ENCODE measurements around the gene RAB28. TPM values are rescaled to one million over a fixed set of nuclear protein-coding genes. Genes with fewer than 3 reads are reported as not detected.

The RAB28 gene
- total RNA-seq, 5 donors from 2014 or later (not counting 1 experiment from before 2014, with no cell fraction given) = 8.7 to 15.1 (median 13.4) TPM

- ChIA-PET POLR2A (no interaction called here), CTCF (interaction anchor here (0.6 to 0.7 kb wide), 3 partner anchors 9 to 44 kb away, joined by 3 to 4 read pairs (median 4); no protein-coding TSS in a partner anchor)
- DNase-seq (no peak), ATAC-seq (replicated peaks in 1 of 4) (no peak)
- no peaks in the 10 kb centered on the region for H3K36me3 Mint-ChIP-seq
- no peaks in the 10 kb centered on the region for H3K4me1 Mint-ChIP-seq
- no peak overlapping the region for H3K4me3 Mint-ChIP-seq
- Histone ChIP-seq H3K9me3 (no peaks in the 10 kb centered on the region), H3K4me3 (ENCODE audit: control insufficient read depth in 1 of 2, extremely low read depth in 1 of 2, low read length in 1 of 2) (no peak overlapping the region), H3K27me3 (replicated peaks in 1 of 2; ENCODE audit: control insufficient read depth in 2 of 2, extremely low read depth in 1 of 2, insufficient read depth in 2 of 2, low read length in 1 of 2) (peaks cover 0 to 17% of the 10 kb centered on the region in 2 experiments), H3K36me3 (ENCODE audit: control insufficient read depth in 2 of 2, extremely low read depth in 1 of 2, insufficient read depth in 1 of 2, low read length in 1 of 2) (no peaks in the 10 kb centered on the region), H3K27ac (ENCODE audit: low read length) (no peak overlapping the region), H3K4me1 (ENCODE audit: control insufficient read depth in 1 of 2, extremely low read depth in 1 of 2, insufficient read depth in 2 of 2, low read length in 2 of 2) (no peaks in the 10 kb centered on the region)
- WGBS (ENCODE audit: insufficient coverage) = 80% methylated on average over 1 of the region's 5 CpGs
- H3K27me3 Mint-ChIP-seq = peaks cover 32 to 47% of the 10 kb centered on the region in 2 donors
- no peaks in the 10 kb centered on the region for H3K9me3 Mint-ChIP-seq
- no peak overlapping the region for H3K27ac Mint-ChIP-seq
These were observed 31.1 kb upstream of the RAB28 start for GRCh38 chr4:13515268-13515667.

DNA sequence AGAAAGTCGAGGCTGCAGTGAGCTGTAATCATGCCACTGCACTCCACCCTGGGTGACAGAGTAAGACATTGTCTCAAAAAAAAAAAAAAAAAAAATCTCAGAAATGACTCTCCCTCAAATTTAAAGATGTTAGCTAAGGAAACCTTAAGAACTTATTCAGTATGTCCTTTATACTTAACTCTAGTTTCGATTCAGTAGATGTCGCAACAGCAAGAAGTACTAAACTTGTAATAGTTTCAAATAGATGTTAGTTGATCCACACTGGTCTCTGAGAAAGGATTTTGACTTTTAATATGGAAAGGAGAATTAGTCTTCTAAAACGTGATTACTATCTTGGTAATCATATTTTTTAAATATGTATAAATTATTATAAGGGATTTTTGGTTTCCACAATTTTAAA lies 30.6 kb upstream of the RAB28 start:
- Mint-ChIP-seq H3K4me3 (no peak overlapping the region), H3K9me3 (no peaks in the 10 kb centered on the region), H3K27ac (no peak overlapping the region), H3K36me3 (no peaks in the 10 kb centered on the region), H3K4me1 (no peaks in the 10 kb centered on the region), H3K27me3 (peaks cover 30 to 51% of the 10 kb centered on the region in 2 donors)
- H3K27me3 ChIP-seq (replicated peaks in 1 of 2; ENCODE audit: control insufficient read depth in 2 of 2, extremely low read depth in 1 of 2, insufficient read depth in 2 of 2, low read length in 1 of 2) = peaks cover 0 to 17% of the 10 kb centered on the region in 2 experiments
- no peak overlapping the region for H3K4me3 ChIP-seq (ENCODE audit: control insufficient read depth in 1 of 2, extremely low read depth in 1 of 2, low read length in 1 of 2)
- DNase-seq (no peak), ATAC-seq (replicated peaks in 1 of 4) (no peak)
- ChIA-PET CTCF (interaction anchor here (0.6 to 0.7 kb wide), 4 partner anchors 9 to 243 kb away, joined by 3 to 4 read pairs (median 4); no protein-coding TSS in a partner anchor), POLR2A (interaction anchor here in 1 of 2 donors (0.7 kb wide), 2 partner anchors 13 to 69 kb away, joined by 6 to 9 read pairs; no protein-coding TSS in a partner anchor)
- H3K4me1 ChIP-seq (ENCODE audit: control insufficient read depth in 1 of 2, extremely low read depth in 1 of 2, insufficient read depth in 2 of 2, low read length in 2 of 2) = no peaks in the 10 kb centered on the region
- H3K9me3 ChIP-seq = no peaks in the 10 kb centered on the region
- no CpG with 5 or more reads among the region's 4 CpGs for WGBS (ENCODE audit: insufficient coverage)
- H3K36me3 ChIP-seq (ENCODE audit: control insufficient read depth in 2 of 2, extremely low read depth in 1 of 2, insufficient read depth in 1 of 2, low read length in 1 of 2) = no peaks in the 10 kb centered on the region
- no peak overlapping the region for H3K27ac ChIP-seq (ENCODE audit: low read length)

GRCh38 chr4:13511101-13511500 lies 27.0 kb upstream of the RAB28 start:
- Histone ChIP-seq H3K27ac (ENCODE audit: low read length) (no peak overlapping the region), H3K4me1 (ENCODE audit: control insufficient read depth in 1 of 2, extremely low read depth in 1 of 2, insufficient read depth in 2 of 2, low read length in 2 of 2) (no peaks in the 10 kb centered on the region), H3K27me3 (replicated peaks in 1 of 2; ENCODE audit: control insufficient read depth in 2 of 2, extremely low read depth in 1 of 2, insufficient read depth in 2 of 2, low read length in 1 of 2) (peaks cover 0 to 11% of the 10 kb centered on the region in 2 experiments), H3K4me3 (ENCODE audit: control insufficient read depth in 1 of 2, extremely low read depth in 1 of 2, low read length in 1 of 2) (no peak overlapping the region), H3K9me3 (no peaks in the 10 kb centered on the region), H3K36me3 (ENCODE audit: control insufficient read depth in 2 of 2, extremely low read depth in 1 of 2, insufficient read depth in 1 of 2, low read length in 1 of 2) (no peaks in the 10 kb centered on the region)
- Mint-ChIP-seq H3K27ac (no peak overlapping the region), H3K27me3 (peaks cover 22 to 41% of the 10 kb centered on the region in 2 donors), H3K4me3 (no peak overlapping the region), H3K36me3 (no peaks in the 10 kb centered on the region), H3K9me3 (no peaks in the 10 kb centered on the region), H3K4me1 (no peaks in the 10 kb centered on the region)
- no peak for DNase-seq
- POLR2A ChIA-PET = no interaction called here
- CTCF ChIA-PET = no interaction called here
- ATAC-seq (replicated peaks in 1 of 4) = no peak

GRCh38 chr4:13509442-13509841 lies 25.3 kb upstream of the RAB28 start:
- Mint-ChIP-seq H3K36me3 (no peaks in the 10 kb centered on the region), H3K27me3 (peaks cover 18 to 31% of the 10 kb centered on the region in 2 donors), H3K4me3 (no peak overlapping the region), H3K9me3 (no peaks in the 10 kb centered on the region), H3K27ac (no peak overlapping the region), H3K4me1 (no peaks in the 10 kb centered on the region)
- ATAC-seq (replicated peaks in 1 of 4) = no peak
- Histone ChIP-seq H3K4me1 (ENCODE audit: control insufficient read depth in 1 of 2, extremely low read depth in 1 of 2, insufficient read depth in 2 of 2, low read length in 2 of 2) (no peaks in the 10 kb centered on the region), H3K4me3 (ENCODE audit: control insufficient read depth in 1 of 2, extremely low read depth in 1 of 2, low read length in 1 of 2) (no peak overlapping the region), H3K27me3 (replicated peaks in 1 of 2; ENCODE audit: control insufficient read depth in 2 of 2, extremely low read depth in 1 of 2, insufficient read depth in 2 of 2, low read length in 1 of 2) (peaks cover 0 to 11% of the 10 kb centered on the region in 2 experiments), H3K9me3 (no peaks in the 10 kb centered on the region), H3K36me3 (ENCODE audit: control insufficient read depth in 2 of 2, extremely low read depth in 1 of 2, insufficient read depth in 1 of 2, low read length in 1 of 2) (no peaks in the 10 kb centered on the region), H3K27ac (ENCODE audit: low read length) (no peak overlapping the region)
- WGBS (ENCODE audit: insufficient coverage) = no CpG with 5 or more reads among the region's 1 CpG
- CTCF ChIA-PET = no interaction called here
- POLR2A ChIA-PET = no interaction called here
- DNase-seq = no peak

DNA sequence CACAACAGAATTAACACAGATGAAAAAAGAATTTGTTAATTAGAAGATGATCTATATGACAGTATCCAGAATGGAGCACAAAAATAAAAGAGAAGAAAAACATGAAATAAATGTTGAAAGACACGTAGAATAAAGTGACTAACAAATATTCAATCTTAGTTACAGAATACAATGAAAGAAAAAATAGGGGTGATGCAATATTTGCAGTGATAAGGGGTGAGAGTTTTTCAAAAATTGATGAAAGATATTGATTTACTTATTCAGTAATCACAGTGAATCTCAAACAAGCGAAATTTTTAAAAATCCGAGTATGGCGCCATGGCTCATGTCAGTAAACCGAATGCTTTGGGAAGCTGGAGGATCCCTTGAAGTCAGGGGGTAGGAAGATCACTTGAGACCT lies 20.2 kb upstream of the RAB28 start:
- no peak for ATAC-seq (replicated peaks in 1 of 4)
- H3K4me1 ChIP-seq (ENCODE audit: control insufficient read depth in 1 of 2, extremely low read depth in 1 of 2, insufficient read depth in 2 of 2, low read length in 2 of 2) = no peaks in the 10 kb centered on the region
- H3K27me3 ChIP-seq (replicated peaks in 1 of 2; ENCODE audit: control insufficient read depth in 2 of 2, extremely low read depth in 1 of 2, insufficient read depth in 2 of 2, low read length in 1 of 2) = peaks cover 0 to 4% of the 10 kb centered on the region in 2 experiments
- H3K36me3 Mint-ChIP-seq = no peaks in the 10 kb centered on the region
- no peak overlapping the region for H3K27ac Mint-ChIP-seq
- H3K4me3 ChIP-seq (ENCODE audit: control insufficient read depth in 1 of 2, extremely low read depth in 1 of 2, low read length in 1 of 2) = no peak overlapping the region
- ChIA-PET CTCF (interaction anchor here in 1 of 2 donors (0.6 kb wide), 1 partner anchor 1504 kb away, joined by 5 read pairs; no protein-coding TSS in a partner anchor), POLR2A (no interaction called here)
- H3K4me3 Mint-ChIP-seq = no peak overlapping the region
- no peaks in the 10 kb centered on the region for H3K9me3 ChIP-seq
- no peak overlapping the region for H3K27ac ChIP-seq (ENCODE audit: low read length)
- H3K36me3 ChIP-seq (ENCODE audit: control insufficient read depth in 2 of 2, extremely low read depth in 1 of 2, insufficient read depth in 1 of 2, low read length in 1 of 2) = no peaks in the 10 kb centered on the region
- H3K9me3 Mint-ChIP-seq = no peaks in the 10 kb centered on the region
- no peak for DNase-seq
- no peaks in the 10 kb centered on the region for H3K4me1 Mint-ChIP-seq
- H3K27me3 Mint-ChIP-seq = peaks cover 19 to 21% of the 10 kb centered on the region in 2 donors
- WGBS (ENCODE audit: insufficient coverage) = 100% methylated on average over 1 of the region's 5 CpGs

DNA sequence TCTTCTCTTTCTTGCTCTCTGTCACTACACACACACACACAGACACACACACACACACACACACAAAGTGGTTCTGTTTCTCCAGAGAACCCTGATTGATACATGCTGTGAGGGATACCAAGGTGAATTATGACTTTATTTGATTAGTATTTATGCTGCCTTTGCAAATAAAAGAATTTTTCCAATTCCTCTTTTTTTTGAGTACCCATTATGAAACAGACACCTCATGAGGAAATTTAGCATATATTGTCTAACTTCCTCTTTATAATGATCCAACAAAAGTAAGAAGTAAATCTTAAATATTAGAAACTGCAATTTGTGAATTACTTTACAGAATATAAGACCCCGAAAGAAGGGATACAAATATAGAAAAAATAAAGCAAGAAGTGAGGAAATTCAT lies 14.3 kb upstream of the RAB28 start:
- Histone ChIP-seq H3K27ac (ENCODE audit: low read length) (no peak overlapping the region), H3K27me3 (replicated peaks in 1 of 2; ENCODE audit: control insufficient read depth in 2 of 2, extremely low read depth in 1 of 2, insufficient read depth in 2 of 2, low read length in 1 of 2) (peaks cover 4 to 6% of the 10 kb centered on the region in 2 experiments), H3K4me1 (ENCODE audit: control insufficient read depth in 1 of 2, extremely low read depth in 1 of 2, insufficient read depth in 2 of 2, low read length in 2 of 2) (no peaks in the 10 kb centered on the region), H3K36me3 (ENCODE audit: control insufficient read depth in 2 of 2, extremely low read depth in 1 of 2, insufficient read depth in 1 of 2, low read length in 1 of 2) (no peaks in the 10 kb centered on the region), H3K9me3 (no peaks in the 10 kb centered on the region), H3K4me3 (ENCODE audit: control insufficient read depth in 1 of 2, extremely low read depth in 1 of 2, low read length in 1 of 2) (no peak overlapping the region)
- Mint-ChIP-seq H3K27ac (no peak overlapping the region), H3K9me3 (peaks cover 0 to 3% (median 0%) of the 10 kb centered on the region in 3 donors), H3K36me3 (peaks cover 3% of the 10 kb centered on the region), H3K4me3 (no peak overlapping the region), H3K4me1 (no peaks in the 10 kb centered on the region), H3K27me3 (peaks cover 48 to 53% of the 10 kb centered on the region in 2 donors)
- ChIA-PET POLR2A (no interaction called here), CTCF (interaction anchor here in 1 of 2 donors (1.1 kb wide), 1 partner anchor 156 kb away, joined by 4 read pairs; no protein-coding TSS in a partner anchor)
- no peak for ATAC-seq (replicated peaks in 1 of 4)
- WGBS (ENCODE audit: insufficient coverage) = no CpG with 5 or more reads among the region's 1 CpG
- DNase-seq = no peak

All from T-cell (primary cell).